NCI-H1417 treated with DMSO at 0.1 percent for 48 hours (cell line): ENCODE data around the gene AJAP1.
"Not testable (repeated sequence)": the region's sequence is repeated elsewhere in the genome, so short reads cannot be mapped to it uniquely, and the experiment has no call there.

ENCODE experiments used
- DNase-seq: peaks from one replicate; lab custom pipeline; 2025; lab: John Stamatoyannopoulos, UW

Gene AJAP1, protein sequence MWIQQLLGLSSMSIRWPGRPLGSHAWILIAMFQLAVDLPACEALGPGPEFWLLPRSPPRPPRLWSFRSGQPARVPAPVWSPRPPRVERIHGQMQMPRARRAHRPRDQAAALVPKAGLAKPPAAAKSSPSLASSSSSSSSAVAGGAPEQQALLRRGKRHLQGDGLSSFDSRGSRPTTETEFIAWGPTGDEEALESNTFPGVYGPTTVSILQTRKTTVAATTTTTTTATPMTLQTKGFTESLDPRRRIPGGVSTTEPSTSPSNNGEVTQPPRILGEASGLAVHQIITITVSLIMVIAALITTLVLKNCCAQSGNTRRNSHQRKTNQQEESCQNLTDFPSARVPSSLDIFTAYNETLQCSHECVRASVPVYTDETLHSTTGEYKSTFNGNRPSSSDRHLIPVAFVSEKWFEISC

DNA sequence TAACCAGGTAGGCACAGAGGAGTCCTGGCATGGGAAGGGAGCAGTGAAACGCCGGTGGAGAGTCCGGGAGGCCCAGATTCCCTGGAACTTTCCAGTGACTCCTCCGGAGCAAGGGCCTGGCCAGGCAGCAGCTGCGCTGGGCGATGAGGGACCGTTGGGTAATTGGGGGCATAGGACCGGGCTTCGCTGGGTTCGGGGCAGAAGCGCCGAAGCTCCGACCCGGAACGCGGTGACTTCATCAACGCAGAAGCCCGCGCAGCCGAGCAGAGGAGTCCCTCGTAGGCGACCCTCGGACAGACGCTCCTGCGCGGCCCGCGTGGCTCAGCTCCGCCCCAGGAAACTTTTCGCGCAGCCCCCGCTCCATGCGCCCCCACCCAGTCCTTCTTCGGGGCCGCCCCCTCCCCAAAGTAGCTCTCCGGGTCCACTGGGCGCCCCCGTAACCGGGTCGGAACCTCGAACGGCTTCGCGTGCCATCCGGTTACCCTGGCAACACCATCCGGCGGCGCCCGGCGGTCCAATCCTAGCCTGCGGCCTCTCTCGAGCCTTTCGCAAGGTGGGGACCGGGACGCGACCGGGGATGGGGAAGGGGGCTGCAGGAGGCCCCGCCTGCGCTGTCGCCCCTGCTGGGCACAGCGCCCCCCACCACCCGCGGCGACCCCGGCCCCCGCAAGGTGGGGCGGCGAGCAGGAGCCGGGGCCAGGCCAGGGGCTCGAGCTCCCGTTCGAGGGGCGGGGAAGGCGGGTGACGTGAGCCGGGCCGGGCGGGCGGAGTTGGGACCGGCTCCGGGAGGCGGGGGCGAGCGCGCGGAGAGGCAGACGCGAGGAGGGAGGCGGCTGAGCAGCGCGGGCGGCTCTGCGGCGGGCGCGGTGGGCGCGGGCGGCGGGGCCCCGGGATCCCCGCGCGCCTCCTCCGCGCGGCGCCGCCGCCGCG is at the start of gene AJAP1:
Gene AJAP1, plus strand, starts transcription at position 814 of the 930 bp plus-strand sequence. CDS start 817 bp downstream, outside the sequence.
- DNase-seq, result no peak

DNA sequence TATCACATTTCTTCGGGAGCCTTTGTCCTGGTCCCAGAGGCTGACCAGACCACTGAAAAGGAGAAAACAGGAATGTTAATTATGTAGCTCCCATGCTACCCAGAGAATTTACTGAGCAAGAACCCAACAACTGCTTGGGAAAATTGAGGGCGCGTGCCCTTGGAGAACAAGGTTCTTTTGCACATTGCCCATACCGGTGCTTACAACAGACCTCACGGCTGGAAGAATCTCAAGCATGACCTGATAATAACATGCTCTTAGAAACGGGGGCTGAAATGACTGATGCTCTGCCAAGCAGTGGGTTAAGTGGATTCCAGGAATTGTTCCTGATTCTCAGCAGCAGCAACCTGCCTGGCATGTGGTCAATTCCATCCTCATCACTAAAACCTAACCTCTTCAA is 49.3 kb upstream of the AJAP1 start:
- DNase-seq, result no peak

DNA sequence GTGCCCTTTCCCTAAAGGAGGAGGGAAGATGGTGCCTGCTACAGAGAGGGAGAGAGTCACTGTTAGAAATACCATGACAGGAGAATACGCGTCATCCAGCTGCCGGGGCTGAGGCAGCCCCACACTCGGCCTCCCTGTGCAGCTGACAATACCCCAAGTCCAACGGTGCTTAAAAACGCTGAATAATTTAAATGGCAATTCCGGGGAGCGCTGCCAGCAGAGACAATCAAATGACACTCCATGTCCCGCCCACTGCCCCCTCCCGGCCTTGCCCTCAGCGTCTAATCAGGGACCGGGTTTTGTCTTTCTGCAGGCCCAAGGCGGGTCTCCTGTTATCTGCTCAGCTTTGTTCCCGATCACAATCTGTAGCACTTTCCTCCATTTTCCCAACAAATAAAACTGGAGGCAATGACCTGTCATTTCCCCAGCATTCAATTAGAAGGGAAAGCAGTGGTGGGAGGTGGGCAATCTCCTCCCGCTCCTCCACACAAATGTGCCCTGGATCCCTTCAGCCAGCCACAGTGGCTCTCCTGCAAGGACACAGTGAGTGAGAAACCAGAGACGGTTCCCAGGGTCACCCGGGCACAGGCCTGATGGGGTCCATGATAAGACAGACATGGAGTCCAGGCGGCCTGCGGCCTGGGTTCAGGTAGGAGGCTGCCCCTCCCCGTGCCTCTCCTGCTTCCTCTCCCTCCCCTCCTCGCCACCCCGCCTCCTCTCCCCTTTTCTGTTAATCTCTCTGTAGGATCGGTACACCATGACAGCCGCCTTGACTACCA is 42.7 kb upstream of the AJAP1 start:
- no peak for DNase-seq

DNA sequence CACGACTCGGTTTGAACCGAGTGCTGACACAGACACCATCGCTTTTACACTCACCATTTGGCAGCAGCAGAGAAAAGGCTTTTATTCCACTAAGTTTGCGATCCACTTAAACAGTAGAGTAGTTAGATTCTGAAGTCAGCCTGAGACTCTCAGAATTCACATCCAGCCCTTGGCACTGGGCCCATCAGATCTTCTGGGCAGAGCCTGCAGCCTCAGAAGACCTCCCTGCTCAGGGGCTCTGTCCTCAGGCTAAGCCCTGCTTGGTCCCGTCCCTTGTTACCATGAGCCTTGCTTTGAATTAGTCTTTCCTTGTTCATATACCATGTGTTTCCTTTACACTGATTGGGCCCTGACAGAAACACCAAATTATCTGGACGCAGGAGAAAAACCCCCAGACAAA is 41.4 kb upstream of the AJAP1 start:
- DNase-seq, result no peak

DNA sequence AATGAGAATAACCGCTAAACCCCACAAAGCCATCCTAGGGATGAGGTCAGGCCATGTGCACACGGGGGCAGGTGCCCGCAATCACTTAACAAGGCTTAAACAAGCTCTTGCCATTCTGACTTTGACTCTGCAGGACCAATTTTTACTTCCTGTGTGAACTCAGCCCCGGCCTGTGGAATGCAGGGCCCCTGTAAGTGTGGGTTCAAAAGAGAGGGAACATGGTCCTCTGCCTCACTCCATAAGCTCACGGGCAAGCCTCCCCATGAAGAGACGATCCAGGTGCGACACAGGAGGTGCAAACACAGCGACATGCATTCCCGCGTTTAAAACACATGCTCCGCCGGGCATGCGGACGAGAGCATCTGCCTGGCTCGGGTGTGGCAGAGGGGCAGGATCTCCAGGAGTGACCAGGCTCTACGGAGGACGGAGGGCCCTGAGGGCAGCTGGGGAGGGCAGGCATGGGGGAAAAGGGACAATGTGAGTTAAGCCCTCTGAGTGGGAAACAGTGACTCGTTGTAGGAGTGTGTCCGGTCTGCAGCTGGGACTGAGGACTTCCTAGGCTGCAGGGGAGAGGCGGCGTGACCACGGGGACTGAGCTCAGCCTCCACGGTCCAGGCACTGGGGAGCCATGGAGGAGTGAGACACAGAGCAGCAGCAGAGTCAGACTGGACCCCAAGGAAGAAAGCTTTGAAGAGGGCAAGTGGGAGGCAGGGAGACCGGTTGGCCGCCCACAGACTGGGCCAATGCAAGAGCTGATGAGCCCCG is 40.6 kb upstream of the AJAP1 start:
- DNase-seq, result no peak

DNA sequence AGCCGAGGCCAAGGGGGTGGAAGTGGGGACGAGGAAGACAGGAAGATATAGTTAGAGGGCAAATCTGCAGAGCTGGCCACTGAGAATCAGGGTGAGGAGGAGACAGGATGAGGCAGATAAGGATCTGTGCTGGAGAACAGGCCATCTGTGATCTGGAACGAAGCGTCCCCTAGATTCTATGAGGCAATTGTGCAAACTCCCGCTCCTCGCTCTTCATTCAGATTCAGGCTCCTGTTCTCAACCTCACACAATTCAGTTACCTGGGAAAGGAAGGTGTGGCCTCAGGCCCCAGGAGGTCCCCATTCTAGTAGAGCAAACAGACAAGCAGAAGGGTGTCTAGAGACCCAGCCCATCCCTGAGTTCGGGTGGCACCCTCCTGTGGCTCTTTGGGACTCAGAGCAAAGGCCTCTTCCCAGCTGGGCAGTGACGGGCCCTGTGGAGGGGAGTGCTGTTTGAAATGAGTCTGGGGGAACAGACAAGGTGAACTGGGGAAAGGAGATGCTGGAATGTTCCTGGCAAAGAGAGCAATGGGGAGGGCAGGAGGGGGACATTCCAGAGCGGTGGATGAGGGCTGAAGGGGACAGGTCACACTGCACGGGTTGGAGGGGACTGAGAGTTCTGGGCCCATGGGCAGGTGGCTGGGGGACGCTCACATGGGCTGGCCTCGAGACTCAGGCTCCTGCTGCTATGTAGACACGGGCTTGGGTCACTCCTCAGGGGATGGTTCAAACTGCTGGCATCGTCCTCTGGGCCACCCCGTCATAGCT is 39.9 kb upstream of the AJAP1 start:
- no peak for DNase-seq

DNA sequence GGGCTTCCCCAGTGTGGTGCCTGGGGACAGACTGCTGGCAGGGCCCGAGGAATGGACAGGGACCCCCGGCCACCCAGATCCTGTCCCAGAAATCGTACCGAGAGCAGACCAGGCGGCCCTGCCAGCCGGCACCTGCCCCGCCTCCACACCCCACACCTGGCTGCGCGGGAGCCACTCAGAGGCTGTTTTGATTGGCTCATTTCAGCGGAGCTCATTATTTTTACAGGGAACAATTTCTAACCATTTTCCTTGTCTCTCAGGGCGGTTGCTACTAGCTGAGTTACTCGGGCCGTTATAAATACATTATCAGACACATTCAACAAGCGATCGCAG is 39.3 kb upstream of the AJAP1 start:
- no peak for DNase-seq

DNA sequence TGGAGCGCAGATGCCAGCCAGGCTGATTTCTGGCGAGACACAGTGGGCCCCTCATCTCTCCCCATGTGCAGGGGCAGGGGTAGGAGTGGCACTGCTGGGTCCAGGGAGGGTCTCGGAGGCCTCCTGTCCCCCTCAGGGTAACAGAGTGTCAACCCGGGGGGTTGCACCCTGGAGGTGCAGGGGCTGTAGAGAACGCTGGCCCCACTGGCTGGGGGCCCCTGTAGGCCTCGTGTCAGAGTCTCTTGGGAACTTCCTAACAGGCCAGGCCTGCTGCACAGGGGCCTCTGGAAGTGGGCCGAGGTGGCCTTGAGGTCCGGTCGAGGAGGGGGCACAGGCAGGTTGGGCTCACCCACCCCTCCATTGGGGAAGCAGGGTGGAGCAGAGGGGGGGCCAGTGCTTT is 38.9 kb upstream of the AJAP1 start:
- no peak for DNase-seq

DNA sequence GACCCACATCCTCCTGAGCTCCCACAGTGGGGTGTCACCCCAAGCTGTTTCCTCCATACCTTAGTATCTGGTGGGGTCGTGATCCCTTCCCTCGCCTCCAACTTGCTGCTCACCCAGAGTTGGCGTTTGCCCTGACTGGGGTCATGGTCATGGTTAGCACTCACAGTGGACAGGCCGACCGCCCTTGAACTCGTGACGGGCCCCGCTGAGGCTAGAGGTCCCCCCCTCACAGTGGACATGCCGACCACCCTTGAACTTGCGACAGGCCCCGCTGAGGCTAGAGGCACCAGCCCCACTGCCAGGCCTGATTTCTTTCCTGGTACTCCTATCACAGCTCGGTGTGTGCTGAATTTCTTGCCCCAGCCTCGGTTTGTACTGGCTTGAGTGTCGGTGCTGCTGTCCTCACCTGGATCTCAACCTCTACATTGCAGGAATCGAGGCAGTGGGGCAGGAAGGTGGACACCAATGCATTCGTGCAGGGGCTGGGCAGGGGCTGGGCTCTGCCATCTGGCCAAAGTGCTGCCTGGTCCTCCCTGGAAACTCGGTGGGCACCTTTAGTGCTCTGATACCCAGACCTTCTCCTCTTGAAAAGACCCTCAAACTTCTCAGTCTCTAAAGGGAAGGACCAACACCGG is 37.5 kb upstream of the AJAP1 start:
- DNase-seq, result no peak

DNA sequence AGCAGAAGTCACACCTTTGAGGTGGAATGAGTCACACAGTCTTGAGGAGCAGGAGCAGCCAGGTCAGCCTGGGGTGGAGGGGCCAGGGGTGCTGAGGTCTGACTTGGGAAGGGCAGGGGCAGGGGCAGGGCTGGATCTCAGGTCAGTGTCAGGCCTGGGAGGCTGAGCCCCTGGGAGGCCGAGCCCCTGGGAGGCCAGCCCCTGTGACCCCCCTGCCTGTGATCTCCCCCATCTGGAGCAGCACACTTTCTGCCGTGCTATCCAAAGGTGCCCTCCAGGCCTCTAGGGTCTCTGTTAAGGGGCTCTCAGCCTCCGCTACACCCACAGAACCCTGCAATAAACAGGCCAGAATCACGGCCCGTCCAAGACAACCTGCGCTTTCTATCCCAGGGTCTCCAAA is 36.9 kb upstream of the AJAP1 start:
- no peak for DNase-seq

DNA sequence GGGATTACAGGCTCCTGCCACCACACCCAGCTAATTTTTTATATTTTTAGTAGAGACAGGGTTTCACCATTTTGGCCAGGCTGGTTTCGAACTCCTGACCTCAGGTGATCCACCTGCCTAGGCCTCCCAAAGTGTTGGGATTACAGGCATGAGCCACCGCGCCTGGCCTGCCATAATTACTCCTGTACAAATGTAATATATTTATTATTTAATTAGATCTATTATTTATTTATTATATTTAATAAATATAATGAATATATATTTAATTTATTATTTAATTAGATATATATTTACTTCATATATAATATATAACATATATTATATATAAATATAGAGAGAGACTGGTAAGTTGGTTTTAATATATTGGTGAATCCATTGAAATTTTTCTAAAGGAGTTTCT is 35.6 kb upstream of the AJAP1 start:
- not testable (repeated sequence) for DNase-seq

DNA sequence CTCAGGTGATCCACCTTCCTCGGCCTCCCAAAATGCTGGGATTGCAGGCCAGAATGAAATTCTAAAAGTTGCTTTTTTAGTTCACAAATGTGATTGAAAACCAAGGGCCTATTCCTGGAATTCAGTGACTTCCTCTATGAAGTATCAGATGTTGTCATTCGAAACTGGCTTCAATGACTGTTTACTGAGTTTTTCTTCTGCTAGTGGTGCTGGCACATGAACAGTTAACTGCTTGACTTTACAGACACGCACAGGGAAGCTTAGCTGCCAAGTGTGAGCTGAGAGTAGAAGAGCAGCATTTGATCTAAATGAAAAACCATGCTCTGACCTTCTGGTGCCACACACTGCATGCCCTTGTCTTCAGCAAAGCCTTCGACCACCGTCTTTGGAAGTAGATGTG is 32.8 kb upstream of the AJAP1 start:
- DNase-seq, result no peak

DNA sequence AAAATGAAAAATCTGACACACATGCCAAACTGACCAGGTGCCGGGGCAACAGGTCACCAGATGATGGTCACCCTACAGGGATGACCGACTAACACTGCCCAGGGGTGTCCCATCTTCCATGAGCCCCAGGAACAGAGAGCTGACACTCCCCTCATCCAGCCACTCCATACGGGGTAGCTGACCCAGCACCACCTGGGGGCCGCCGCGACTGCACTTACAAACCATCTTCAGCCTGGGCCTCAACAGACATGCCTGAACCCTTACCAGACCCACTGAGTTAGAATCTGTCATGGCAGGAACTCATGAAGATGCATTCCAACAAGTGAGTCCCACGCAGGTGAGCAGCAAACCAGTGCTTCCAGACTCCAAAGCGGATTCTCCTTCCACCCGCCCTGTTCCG is 31.6 kb upstream of the AJAP1 start:
- no peak for DNase-seq

DNA sequence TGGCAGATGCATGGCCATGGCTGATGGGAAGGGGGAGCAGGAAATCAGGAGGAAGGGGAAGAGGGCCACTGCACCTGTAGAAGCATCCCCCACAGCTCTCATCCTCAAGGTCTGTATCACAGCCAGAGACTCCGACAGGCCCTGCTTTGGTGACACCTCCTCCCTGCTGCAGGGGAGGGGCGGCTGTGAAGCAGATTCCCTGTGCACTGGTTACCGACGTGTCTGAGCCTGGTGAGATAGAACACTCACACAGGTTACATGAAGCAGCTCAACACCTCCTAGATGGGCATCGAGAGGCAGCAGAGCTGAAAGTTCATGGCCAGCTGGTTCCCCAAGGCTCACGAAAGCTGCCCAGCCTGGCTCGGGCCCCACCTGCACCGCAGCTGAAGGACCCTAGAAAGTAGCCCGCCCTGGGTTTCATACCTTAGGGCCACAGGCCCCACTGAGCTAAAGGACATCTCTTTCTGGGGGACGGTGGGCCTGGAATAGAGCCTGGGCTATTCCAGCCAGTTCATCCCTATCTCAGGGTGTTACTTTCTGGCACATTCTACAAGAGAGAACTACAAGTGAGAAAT is 30.2 kb upstream of the AJAP1 start:
- DNase-seq, result no peak

DNA sequence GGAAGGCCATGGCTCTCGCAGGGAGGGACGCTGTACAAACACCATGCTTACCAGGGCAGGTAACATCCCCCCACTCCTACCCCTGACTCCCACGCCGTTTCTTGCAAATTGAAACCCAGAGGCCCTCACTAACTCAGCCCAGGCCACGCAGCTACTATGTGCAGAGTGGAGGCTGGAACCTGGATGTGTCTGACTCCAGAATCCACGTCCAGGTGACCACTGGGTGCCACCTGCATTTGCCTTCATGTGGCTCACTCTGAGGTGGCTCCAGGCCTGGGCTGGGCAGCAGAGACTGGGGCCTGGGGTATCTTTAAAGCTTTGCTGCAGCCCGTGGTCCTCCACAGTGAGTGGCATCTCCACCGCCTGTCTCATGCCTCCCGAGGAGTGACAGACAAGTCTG is 29.6 kb upstream of the AJAP1 start:
- DNase-seq, result no peak

DNA sequence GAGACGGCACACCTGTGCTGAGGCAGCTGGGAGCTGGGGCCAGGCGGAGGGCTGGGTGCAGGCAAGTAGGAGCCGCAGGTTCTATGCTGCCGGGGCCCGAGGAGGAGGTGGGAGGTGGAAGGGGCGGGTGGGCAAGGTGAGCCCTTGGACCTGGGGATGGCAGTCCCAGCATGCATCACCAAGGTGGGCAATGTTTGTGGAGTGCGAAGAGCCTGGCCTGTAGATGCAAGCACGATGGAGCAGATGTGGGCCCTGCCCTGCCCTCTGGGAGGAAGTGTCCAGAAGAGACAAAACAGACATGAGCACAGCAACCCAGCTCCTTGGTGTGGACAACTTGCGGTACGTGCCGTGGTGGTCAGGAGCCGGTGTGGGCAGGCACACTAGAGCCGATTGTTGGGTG is 28.3 kb upstream of the AJAP1 start:
- no peak for DNase-seq

DNA sequence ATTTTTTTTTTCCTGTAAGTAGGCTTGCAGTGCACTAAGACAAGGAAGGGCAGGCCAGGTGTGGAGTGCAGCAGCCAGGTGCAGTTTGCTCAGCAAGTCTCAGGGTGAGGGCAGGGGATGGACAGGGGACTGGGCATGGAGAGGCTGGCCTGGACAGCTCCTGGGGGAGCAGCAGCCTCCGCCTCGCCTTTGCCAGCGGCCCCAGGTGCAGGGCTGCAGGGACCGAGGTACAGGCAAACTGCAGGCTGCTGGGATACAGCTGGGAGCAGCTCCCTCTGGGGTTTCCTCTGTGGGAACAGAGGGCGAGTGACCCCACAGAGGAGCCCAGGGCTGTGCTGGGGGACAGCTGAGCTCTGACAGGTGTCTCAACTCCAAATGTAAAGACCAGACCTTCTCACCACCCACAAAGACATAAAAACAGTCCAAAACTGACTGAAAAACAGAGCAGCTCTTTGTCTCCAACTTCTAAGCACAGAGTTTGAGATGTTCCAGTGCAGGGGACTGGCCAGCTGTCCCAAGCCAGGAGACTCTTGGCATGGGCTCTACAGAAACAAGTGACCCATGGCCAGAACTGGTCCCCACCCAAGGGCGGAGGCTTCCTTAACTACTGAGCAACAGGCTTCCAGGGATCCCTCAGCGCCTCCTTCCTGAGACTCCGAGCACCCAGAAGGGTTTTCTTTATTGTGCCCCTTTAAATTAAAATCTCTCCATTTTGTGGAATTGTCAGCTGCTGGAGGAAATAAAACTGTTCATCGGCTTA is 27.7 kb upstream of the AJAP1 start:
- no peak for DNase-seq

DNA sequence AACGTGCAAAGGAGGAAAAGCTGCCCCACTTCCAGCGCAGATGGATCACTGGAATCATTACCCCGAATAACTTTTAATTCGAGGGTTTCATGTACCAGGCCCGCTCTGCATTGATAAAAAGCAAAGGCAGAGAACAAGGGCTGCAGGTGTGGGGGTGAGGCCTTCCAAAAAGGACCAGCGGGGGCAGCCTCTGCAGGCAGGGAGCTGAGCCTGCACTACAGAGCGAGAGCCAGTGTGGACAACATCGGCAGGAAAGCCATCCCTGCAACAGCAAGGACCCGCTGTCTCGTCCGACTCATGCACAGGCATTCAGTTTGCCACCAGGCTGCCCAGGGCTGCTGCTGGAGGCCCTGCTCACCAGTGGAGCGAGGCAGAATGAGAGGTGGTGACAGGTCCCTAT is 27.1 kb upstream of the AJAP1 start:
- DNase-seq, result no peak

DNA sequence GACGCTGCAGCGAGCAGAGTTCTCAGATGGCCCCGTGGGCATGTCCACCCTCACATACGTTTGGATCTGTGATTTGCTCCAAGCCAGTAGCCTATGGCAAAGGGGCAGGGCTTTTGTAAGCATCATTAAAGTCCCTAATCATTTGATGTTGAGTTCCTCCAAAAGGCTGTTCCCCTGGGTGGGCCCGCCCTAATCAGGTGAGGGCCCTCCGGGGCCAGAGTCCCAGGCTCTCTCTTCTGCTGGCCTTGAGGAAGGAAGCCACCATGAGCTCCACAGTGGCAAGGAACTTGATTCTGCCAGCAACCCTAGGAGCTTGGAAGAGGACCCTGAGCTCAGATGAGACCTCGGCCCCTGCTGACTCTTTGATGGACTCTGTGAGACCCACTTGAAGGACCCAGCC is 25.4 kb upstream of the AJAP1 start:
- DNase-seq, result no peak
